G401 (cell line): Measurements from ENCODE around the gene SYNPR. TPM values are rescaled to one million over a fixed set of nuclear protein-coding genes. Genes with fewer than 3 reads are reported as not detected.
"Not testable (repeated sequence)": the region's sequence is repeated elsewhere in the genome, so short reads cannot be mapped to it uniquely, and the experiment has no call there.

Experiments used
- DNase-seq: peaks from one replicate; pipeline ENCODE4 v3.0.0-alpha.2; 2015; ENCODE audit warnings: low spot score
- in situ Hi-C: cut with HindIII; loops from 2 replicates; pipeline ENCODE4 v1.10.0; 2016; ENCODE audit warnings: low sequenced_read_pairs, mixed read lengths
- total RNA-seq: library from RNA; depleted of rRNA; stranded (reverse); fragments of >200 nt; shearing (Covaris generic); gene quantifications from 2 replicates; pipeline ENCODE4 v1.2.3, GENCODE V29; 2014

SYNPR gene
- total RNA-seq, 1 experiment from 2014 or later: not detected

DNA sequence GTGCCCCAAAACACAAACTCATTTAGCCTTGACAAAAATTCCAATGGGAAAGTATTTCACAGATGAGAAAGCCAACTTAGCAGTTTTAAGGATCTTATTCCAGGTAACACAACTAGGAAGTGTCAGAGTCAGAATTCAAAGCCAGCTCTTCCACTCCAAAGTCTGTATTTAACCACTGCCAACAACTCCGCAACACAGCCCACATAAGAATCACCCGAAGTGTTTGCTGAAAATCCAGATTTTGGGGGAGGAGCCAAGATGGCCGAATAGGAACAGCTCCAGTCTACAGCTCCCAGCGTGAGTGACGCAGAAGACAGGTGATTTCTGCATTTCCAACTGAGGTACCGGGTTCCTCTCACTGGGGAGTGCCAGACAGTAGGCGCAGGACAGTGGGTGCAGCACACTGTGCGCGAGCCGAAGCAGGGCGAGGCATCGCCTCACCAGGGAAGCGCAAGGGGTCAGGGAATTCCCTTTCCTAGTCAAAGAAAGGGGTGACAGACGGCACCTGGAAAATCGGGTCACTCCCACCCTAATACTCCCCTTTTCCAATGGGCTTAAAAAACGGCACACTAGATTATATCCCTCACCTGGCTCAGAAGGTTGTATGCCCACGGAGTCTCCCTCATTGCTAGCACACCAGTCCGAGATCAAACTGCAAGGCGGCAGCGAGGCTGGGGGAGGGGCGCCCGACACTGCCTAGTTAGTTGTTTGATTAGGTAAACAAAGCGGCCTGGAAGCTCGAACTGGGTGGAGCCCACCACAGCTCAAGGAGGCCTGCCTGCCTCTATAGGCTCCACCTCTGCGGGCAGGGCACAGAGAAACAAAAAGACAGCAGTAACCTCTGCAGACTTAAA lies 367.0 kb downstream of the SYNPR start:
- DNase-seq, in situ Hi-C loops: not testable (repeated sequence)

DNA sequence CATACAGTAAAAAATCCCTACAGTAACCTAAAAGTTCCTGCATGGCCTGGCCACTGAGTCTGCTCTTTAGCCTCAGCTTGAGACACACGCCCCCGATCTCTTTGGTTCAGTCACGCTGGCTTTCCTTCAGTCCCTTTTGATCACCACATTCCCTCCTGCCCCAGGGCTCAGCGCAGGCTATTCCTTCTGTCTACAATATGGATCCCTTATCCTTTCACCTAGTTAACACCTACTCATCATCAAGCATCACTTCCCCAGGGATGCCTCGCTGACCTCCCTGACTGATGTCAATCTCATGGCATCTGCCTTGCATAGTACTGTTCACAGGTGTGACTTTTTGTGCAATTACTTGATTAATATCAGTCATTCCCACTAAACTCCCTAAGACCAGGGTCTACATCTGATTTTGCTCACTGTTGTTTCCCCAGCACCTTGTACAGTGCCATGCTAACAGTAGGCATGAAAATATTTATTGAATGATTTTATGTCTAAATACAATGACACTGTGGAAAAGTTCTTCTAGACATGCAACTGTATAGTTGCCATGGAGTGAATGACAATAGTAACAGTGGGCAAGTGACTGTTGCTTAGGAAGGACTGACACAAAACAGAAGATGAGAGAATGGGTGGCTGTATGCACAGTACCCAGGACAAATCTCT lies 374.1 kb downstream of the SYNPR start, which contains the start of gene SNTN:
SNTN (plus strand) TSS at position 610 of the 660 bp plus-strand sequence; CDS start at position 623, 13 bp downstream.
- in situ Hi-C loops: no loop called here
- no peak for DNase-seq

DNA sequence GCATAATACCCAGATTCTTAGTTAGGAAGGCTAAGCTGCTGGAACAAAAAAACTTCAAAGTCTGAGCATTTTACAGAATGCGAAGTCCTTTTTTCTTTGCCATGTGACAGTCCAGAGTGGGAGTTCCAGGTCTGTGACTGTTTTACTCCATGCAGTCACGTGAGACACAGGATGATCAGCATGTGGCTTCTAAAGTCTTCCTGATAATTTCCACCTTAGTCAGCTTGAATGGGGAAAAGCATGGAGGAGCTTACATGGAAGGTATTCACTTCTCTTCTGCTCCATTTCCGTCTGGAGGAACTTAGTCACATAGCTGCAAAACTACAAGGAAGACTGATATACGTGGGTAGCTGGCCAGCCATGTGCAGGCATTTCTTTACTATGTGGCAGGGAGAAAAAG lies 376.1 kb downstream of the SYNPR start:
- no peak for DNase-seq
- in situ Hi-C loops: no loop called here

DNA sequence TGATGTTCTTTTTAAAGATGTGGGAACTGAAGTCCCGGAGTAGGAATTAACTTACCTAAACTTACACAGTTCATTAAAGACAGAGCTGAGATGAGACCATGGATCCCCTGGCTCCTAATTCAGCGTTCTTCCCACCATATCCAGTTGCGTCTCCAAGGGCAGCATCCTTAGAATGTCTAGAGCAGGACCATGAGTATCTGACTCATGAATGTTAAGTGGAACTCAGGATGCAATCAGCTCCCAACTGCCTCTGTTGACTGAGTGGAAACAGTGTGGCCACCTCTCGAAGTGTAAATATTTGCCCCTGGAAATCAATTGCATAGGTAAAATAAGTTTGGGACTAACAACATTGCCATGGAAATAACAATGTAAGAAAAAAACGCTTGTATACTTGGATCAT lies 376.8 kb downstream of the SYNPR start:
- DNase-seq: no peak
- in situ Hi-C loops: no loop called here

DNA sequence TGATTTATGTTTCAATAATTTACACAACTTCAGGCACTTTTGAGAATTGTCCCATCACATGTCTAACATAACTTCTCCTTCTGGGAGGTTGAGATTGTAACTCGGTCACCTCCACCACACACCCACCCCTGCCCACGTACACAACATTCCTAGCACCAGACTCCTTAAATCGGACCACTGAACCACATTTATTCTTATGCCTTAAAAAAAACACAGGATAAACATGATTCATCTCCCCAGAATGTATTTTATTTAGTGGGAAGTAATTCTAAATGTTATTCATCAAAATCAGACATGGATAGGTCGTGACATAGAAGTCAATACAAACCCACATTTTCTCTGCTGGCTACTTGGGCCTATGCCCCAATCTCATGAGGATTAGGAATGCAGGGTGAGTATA lies 377.4 kb downstream of the SYNPR start:
- no peak for DNase-seq
- in situ Hi-C loops: no loop called here

DNA sequence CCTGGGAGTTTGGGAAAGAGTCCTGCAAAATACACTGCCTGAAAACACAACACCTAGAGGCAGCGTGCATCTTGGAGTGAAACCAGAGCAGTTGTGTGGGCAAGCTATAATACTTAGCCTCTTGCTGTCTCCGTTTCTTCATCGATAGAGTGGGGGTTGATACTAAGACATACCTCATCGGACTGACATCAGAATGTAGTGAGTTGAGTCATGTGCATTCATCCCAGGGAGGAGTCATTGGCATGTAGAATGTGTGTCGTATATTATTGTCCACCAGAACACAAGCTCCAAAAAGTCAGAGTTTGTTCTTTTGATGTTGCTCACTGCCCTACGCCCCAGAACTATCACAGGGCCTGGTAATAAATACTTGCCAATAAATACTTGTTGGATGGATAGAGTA lies 378.7 kb downstream of the SYNPR start:
- DNase-seq: no peak
- in situ Hi-C loops: no loop called here

DNA sequence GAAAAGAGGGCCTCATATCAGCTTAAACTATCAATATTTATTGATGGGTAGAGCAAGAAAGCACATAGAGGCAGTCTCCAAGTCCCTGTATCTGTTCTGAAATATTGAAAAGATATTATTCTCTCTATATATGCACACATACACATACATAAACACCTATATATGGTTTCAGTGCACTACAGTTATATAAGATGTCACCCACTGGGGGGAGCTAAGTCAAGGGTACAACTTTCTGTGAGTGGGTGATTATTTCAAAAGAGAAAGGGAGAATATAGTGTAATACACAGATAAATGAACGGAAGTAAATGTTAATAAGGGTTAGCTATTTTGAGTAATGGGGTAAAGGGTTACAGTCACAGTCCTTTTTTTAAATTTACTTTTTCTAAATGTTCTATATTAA lies 383.1 kb downstream of the SYNPR start:
- DNase-seq: no peak
- in situ Hi-C loops: no loop called here

DNA sequence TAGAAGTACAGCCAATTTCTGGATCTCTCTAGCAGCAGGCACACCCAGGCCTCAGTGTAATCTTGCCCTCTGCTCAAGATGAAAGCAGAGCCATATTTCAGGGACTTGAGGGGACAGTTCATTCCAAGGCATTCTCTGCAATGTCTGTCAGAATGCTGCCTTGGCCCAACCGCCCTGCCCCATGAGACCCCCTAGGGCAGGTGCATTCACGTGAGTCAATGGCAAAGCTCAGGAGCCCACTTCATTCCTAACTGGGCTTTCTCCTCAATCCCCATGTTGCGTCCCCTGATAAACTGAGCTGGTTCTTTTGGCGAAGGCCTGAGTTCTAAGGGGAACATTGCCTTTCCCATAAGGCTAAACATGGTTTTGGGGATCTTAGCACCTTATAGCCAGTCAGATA lies 383.9 kb downstream of the SYNPR start:
- no peak for DNase-seq
- in situ Hi-C loops: no loop called here

DNA sequence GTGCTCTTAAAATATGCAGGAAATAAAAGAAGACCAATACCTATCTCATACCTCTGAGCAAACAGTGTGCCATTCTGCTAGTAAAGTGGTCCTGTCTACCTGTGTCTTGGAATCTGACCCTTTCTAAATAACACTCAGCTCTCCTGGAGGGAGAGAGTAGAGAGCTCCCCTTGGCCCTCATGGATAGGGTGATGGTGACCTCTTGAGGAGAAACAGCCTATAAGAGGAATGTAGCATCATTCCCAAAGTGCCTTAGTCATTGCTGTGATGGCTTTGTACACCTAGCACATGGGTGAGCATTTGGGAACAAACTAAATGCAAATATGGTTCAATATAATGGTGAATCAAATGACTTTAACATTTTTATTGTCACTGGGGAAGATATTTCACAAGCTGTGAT lies 384.4 kb downstream of the SYNPR start:
- in situ Hi-C loops: no loop called here
- DNase-seq: no peak
